ENCODE measurements around the gene LYST. TPM values are rescaled to one million over a fixed set of nuclear protein-coding genes. Genes with fewer than 3 reads are reported as not detected.
A peak's percentile ranks its signal among the peaks of the same experiment; 100 is the strongest.

The LYST gene
- polyA plus RNA-seq, 4 donors = 2.9 to 6.6 (median 5.0) TPM

GRCh38 chr1:235784950-235785349 lies 81.8 kb downstream of the LYST start:
- no peaks in the 10 kb centered on the region for H3K27me3 ChIP-seq (ENCODE audit: control insufficient read depth in 3 of 3, insufficient read depth in 3 of 3, low read length in 3 of 3)
- no peak overlapping the region for H3K4me3 ChIP-seq (ENCODE audit: low read depth in 1 of 3, low read length in 3 of 3)
- peaks cover 2 to 4% (median 2%) of the 10 kb centered on the region in 3 donors for H3K36me3 ChIP-seq (ENCODE audit: control insufficient read depth in 3 of 3, insufficient read depth in 2 of 3, low read depth in 1 of 3, low read length in 3 of 3)
- peak in 1 of 2 donors; percentile 8 for DNase-seq
- no peaks in the 10 kb centered on the region for H3K9me3 ChIP-seq (ENCODE audit: control insufficient read depth in 2 of 2, insufficient read depth in 1 of 2, low read depth in 1 of 2, low read length in 1 of 2)
- 32 to 79% (median 65%) methylated on average over 2 of the region's 2 CpGs for WGBS, 3 donors
- H3K27ac ChIP-seq (ENCODE audit: low read depth in 1 of 3, low read length in 2 of 3) = no peak overlapping the region
- FAIRE-seq = no peak
- no peaks in the 10 kb centered on the region for H3K4me1 ChIP-seq (ENCODE audit: control insufficient read depth in 3 of 3, insufficient read depth in 2 of 3, low read depth in 1 of 3, low read length in 2 of 3)

DNA sequence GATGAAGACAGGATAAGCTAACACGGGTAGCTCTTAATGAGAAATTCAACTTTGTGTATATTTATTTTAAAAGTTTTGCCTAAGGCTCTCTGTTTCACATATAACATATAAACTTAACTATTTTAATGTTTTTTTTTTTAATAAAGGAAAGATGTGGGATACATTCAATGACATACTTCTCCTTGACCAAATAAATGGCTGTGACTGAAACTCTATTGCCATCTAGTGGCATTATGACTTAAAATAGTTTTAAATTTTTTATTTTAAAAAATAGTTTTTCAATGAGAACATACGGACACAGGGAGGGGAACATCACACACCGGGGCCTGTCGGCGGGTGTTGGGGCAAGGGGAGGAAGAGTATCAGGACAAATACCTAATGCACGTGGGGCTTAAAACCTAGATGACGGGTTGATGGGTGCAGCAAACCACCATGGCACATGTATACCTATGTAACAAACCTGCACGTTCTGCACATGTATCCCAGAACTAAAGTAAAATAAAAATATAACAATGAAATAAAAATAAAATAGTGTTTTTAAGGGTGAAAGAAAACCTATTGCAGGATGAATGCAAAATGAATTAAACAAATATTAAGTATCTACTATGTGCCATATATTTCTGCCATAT lies 83.4 kb downstream of the LYST start:
- H3K27ac ChIP-seq (ENCODE audit: low read depth in 1 of 3, low read length in 2 of 3) = no peak overlapping the region
- DNase-seq = peak; percentile 8 to 32
- H3K4me3 ChIP-seq (ENCODE audit: low read depth in 1 of 3, low read length in 3 of 3) = no peak overlapping the region
- FAIRE-seq = peak; percentile 77
- H3K9me3 ChIP-seq (ENCODE audit: control insufficient read depth in 2 of 2, insufficient read depth in 1 of 2, low read depth in 1 of 2, low read length in 1 of 2) = no peaks in the 10 kb centered on the region
- no peaks in the 10 kb centered on the region for H3K27me3 ChIP-seq (ENCODE audit: control insufficient read depth in 3 of 3, insufficient read depth in 3 of 3, low read length in 3 of 3)
- WGBS, 3 donors = 25 to 27% (median 26%) methylated on average over 8 of the region's 8 CpGs
- H3K4me1 ChIP-seq (ENCODE audit: control insufficient read depth in 3 of 3, insufficient read depth in 2 of 3, low read depth in 1 of 3, low read length in 2 of 3) = no peaks in the 10 kb centered on the region
- peaks cover 2 to 4% (median 2%) of the 10 kb centered on the region in 3 donors for H3K36me3 ChIP-seq (ENCODE audit: control insufficient read depth in 3 of 3, insufficient read depth in 2 of 3, low read depth in 1 of 3, low read length in 3 of 3)

DNA sequence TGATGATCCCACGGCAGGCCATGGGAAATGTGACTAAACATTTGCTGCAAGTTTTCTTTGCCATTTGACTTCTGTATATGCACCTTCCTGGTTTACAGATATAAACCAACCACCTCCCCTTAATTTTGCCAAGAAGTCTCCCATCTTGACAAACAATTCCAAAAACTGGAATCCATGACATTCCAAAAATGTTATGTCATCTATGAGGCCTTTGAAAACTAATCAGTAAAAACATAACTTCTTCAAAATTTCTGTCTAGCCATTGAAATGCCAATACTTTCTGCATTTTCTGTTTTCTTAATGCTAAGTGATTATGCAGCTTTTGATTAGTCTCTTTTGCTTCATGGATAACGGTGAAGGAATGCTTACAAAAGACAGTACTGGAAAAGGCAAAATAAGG lies 84.1 kb downstream of the LYST start:
- H3K27me3 ChIP-seq (ENCODE audit: control insufficient read depth in 3 of 3, insufficient read depth in 3 of 3, low read length in 3 of 3) = no peaks in the 10 kb centered on the region
- DNase-seq (no peak), FAIRE-seq (no peak)
- 94 to 98% (median 94%) methylated on average over 2 of the region's 2 CpGs for WGBS, 3 donors
- peaks cover 2% of the 10 kb centered on the region in 3 donors for H3K36me3 ChIP-seq (ENCODE audit: control insufficient read depth in 3 of 3, insufficient read depth in 2 of 3, low read depth in 1 of 3, low read length in 3 of 3)
- H3K9me3 ChIP-seq (ENCODE audit: control insufficient read depth in 2 of 2, insufficient read depth in 1 of 2, low read depth in 1 of 2, low read length in 1 of 2) = no peaks in the 10 kb centered on the region
- no peak overlapping the region for H3K4me3 ChIP-seq (ENCODE audit: low read depth in 1 of 3, low read length in 3 of 3)
- H3K4me1 ChIP-seq (ENCODE audit: control insufficient read depth in 3 of 3, insufficient read depth in 2 of 3, low read depth in 1 of 3, low read length in 2 of 3) = no peaks in the 10 kb centered on the region
- no peak overlapping the region for H3K27ac ChIP-seq (ENCODE audit: low read depth in 1 of 3, low read length in 2 of 3)

DNA sequence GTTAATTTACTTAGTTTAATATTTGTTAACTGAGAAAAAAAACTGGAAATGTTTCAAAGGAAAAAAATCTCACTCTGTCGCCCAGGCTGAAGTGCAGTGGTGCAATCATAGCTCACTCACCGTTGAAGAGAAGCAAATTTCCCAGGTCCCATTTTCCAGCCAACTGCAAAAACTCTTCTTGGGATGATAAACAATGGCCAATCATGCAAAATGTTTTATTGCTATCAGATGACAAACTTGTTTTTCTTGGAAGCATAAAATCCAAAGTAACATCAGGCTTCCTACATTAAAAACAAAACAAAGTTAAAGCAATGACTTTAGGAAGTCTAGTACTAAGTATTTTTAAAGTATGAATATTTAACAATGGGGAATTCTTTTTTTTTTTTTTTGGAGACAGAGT lies 84.9 kb downstream of the LYST start:
- Histone ChIP-seq H3K27ac (ENCODE audit: low read depth in 1 of 3, low read length in 2 of 3) (no peak overlapping the region), H3K27me3 (ENCODE audit: control insufficient read depth in 3 of 3, insufficient read depth in 3 of 3, low read length in 3 of 3) (no peaks in the 10 kb centered on the region), H3K36me3 (ENCODE audit: control insufficient read depth in 3 of 3, insufficient read depth in 2 of 3, low read depth in 1 of 3, low read length in 3 of 3) (peaks cover 0 to 2% (median 0%) of the 10 kb centered on the region in 3 donors), H3K9me3 (ENCODE audit: control insufficient read depth in 2 of 2, insufficient read depth in 1 of 2, low read depth in 1 of 2, low read length in 1 of 2) (no peaks in the 10 kb centered on the region), H3K4me1 (ENCODE audit: control insufficient read depth in 3 of 3, insufficient read depth in 2 of 3, low read depth in 1 of 3, low read length in 2 of 3) (no peaks in the 10 kb centered on the region), H3K4me3 (ENCODE audit: low read depth in 1 of 3, low read length in 3 of 3) (no peak overlapping the region)
- WGBS, 3 donors = 76 to 88% (median 77%) methylated on average over 2 of the region's 2 CpGs
- FAIRE-seq (no peak), DNase-seq (no peak)

DNA sequence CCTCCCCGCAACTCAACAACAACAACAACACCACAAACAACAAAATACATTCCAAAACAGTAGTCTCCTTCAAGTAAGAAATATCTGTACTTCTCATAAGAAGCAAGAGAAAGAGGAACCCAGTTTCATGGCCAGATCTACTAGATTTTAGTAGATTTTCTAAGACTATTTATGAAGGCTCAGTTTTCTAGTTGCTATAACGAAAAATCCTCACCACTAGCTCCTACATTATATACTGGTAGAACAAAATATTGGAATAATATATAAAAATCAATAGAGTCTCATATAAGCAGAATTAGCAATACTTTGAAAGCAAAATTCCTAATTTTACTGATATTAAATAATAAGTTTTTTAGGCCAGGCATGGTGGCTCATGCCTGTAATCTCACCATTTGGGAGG lies 86.9 kb downstream of the LYST start:
- FAIRE-seq = no peak
- no peak for DNase-seq
- Histone ChIP-seq H3K4me3 (ENCODE audit: low read depth in 1 of 3, low read length in 3 of 3) (no peak overlapping the region), H3K27ac (ENCODE audit: low read depth in 1 of 3, low read length in 2 of 3) (no peak overlapping the region), H3K36me3 (ENCODE audit: control insufficient read depth in 3 of 3, insufficient read depth in 2 of 3, low read depth in 1 of 3, low read length in 3 of 3) (peaks cover 0 to 3% (median 2%) of the 10 kb centered on the region in 3 donors), H3K4me1 (ENCODE audit: control insufficient read depth in 3 of 3, insufficient read depth in 2 of 3, low read depth in 1 of 3, low read length in 2 of 3) (no peaks in the 10 kb centered on the region), H3K27me3 (ENCODE audit: control insufficient read depth in 3 of 3, insufficient read depth in 3 of 3, low read length in 3 of 3) (no peaks in the 10 kb centered on the region), H3K9me3 (ENCODE audit: control insufficient read depth in 2 of 2, insufficient read depth in 1 of 2, low read depth in 1 of 2, low read length in 1 of 2) (no peaks in the 10 kb centered on the region)
- WGBS, 3 donors = 98 to 99% (median 98%) methylated on average over 2 of the region's 2 CpGs

DNA sequence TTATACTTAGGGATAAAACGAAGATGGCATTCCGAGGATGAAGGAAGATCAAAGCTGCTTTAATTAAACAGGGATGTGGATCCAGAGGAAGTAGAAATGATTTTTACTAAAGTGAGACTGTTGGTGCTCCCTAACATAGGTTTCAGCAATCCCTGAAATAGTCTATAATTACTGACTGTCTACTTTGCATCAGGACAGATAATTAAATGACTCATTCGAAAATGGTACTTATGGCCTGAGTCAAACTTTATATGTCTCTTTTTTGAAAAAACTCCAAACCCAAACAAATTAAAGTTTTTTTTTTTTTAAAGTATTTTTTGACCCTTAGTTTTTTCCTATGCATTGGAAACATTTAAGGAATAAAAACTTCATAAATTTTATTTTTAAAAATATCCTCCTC lies 90.3 kb downstream of the LYST start:
- peaks cover 0 to 3% (median 2%) of the 10 kb centered on the region in 3 donors for H3K36me3 ChIP-seq (ENCODE audit: control insufficient read depth in 3 of 3, insufficient read depth in 2 of 3, low read depth in 1 of 3, low read length in 3 of 3)
- no peaks in the 10 kb centered on the region for H3K9me3 ChIP-seq (ENCODE audit: control insufficient read depth in 2 of 2, insufficient read depth in 1 of 2, low read depth in 1 of 2, low read length in 1 of 2)
- H3K27me3 ChIP-seq (ENCODE audit: control insufficient read depth in 3 of 3, insufficient read depth in 3 of 3, low read length in 3 of 3) = no peaks in the 10 kb centered on the region
- 83 to 90% (median 87%) methylated on average over 3 of the region's 3 CpGs for whole genome bisulfite sequencing, 3 donors
- no peaks in the 10 kb centered on the region for H3K4me1 ChIP-seq (ENCODE audit: control insufficient read depth in 3 of 3, insufficient read depth in 2 of 3, low read depth in 1 of 3, low read length in 2 of 3)
- no peak for DNase-seq
- H3K4me3 ChIP-seq (ENCODE audit: low read depth in 1 of 3, low read length in 3 of 3) = no peak overlapping the region
- FAIRE-seq = no peak
- no peak overlapping the region for H3K27ac ChIP-seq (ENCODE audit: low read depth in 1 of 3, low read length in 2 of 3)

DNA sequence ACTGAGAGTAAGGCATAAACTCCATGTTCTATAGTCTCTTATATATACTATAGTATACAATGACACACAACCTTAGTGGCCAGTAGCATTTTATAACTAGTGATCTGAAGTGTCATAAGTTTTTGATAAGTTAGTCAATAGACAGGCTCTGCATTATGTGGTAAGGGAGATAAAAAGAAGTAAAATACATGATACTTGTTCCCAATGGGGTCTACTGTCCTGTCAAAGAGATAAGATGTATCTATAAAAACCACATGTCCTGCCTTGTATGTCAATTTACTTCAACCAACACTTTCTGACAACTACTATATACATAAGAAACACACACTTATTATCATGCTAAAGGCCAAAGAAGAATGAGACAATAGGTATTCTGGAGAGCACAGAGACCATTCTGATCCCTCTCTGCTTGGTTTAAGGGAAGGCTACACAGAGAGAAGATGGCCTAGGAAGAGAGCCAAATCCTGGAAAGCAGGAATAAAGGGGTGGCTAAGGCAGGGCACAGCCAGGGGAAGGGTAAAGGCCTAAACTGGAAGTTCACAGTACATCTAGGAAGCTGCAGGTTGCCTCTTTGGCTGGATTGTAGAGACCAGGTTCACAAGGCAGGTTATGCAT lies 91.4 kb downstream of the LYST start:
- DNase-seq = no peak
- no peak for FAIRE-seq
- Histone ChIP-seq H3K27ac (ENCODE audit: low read depth in 1 of 3, low read length in 2 of 3) (no peak overlapping the region), H3K36me3 (ENCODE audit: control insufficient read depth in 3 of 3, insufficient read depth in 2 of 3, low read depth in 1 of 3, low read length in 3 of 3) (peaks cover 0 to 3% (median 2%) of the 10 kb centered on the region in 3 donors), H3K9me3 (ENCODE audit: control insufficient read depth in 2 of 2, insufficient read depth in 1 of 2, low read depth in 1 of 2, low read length in 1 of 2) (no peaks in the 10 kb centered on the region), H3K4me3 (ENCODE audit: low read depth in 1 of 3, low read length in 3 of 3) (no peak overlapping the region), H3K4me1 (ENCODE audit: control insufficient read depth in 3 of 3, insufficient read depth in 2 of 3, low read depth in 1 of 3, low read length in 2 of 3) (no peaks in the 10 kb centered on the region), H3K27me3 (ENCODE audit: control insufficient read depth in 3 of 3, insufficient read depth in 3 of 3, low read length in 3 of 3) (no peaks in the 10 kb centered on the region)

GRCh38 chr1:235767795-235768194 lies 98.9 kb downstream of the LYST start:
- no peak for FAIRE-seq
- no peaks in the 10 kb centered on the region for H3K27me3 ChIP-seq (ENCODE audit: control insufficient read depth in 3 of 3, insufficient read depth in 3 of 3, low read length in 3 of 3)
- peak in 1 of 2 donors; percentile 28 for DNase-seq
- no peak overlapping the region for H3K4me3 ChIP-seq (ENCODE audit: low read depth in 1 of 3, low read length in 3 of 3)
- 37 to 67% (median 39%) methylated on average over 2 of the region's 2 CpGs for WGBS, 3 donors
- no peaks in the 10 kb centered on the region for H3K4me1 ChIP-seq (ENCODE audit: control insufficient read depth in 3 of 3, insufficient read depth in 2 of 3, low read depth in 1 of 3, low read length in 2 of 3)
- H3K9me3 ChIP-seq (ENCODE audit: control insufficient read depth in 2 of 2, insufficient read depth in 1 of 2, low read depth in 1 of 2, low read length in 1 of 2) = no peaks in the 10 kb centered on the region
- H3K27ac ChIP-seq (ENCODE audit: low read depth in 1 of 3, low read length in 2 of 3) = no peak overlapping the region
- H3K36me3 ChIP-seq (ENCODE audit: control insufficient read depth in 3 of 3, insufficient read depth in 2 of 3, low read depth in 1 of 3, low read length in 3 of 3) = no peaks in the 10 kb centered on the region

Measured in small intestine (tissue), 7 donors.